Measurements from ENCODE around the gene MACROD2. TPM values are rescaled to one million over a fixed set of nuclear protein-coding genes. Genes with fewer than 3 reads are reported as not detected.

The MACROD2 gene
- total and polyA plus RNA-seq, 2 experiments from 2014 or later: 2.8 to 4.3 TPM

GRCh38 chr20:14375416-14375985 is 380.2 kb downstream of the MACROD2 start (continued):
- TF ChIP-seq ETS1 (IDR thresholded peaks at IDR 0.05) (no peak), ZNF331 (CRISPR knock-in tag; IDR thresholded peaks at IDR 0.05; ENCODE audit: low read depth) (no peak), REST (IDR thresholded peaks at IDR 0.05; ENCODE audit: unreplicated experiment) (no peak), CREB1 (CRISPR knock-in tag; IDR thresholded peaks at IDR 0.05; ENCODE audit: low read depth) (no peak), CTCF (conservative IDR thresholded peaks at IDR 0.05; ENCODE audit: low read depth in 2 of 2) (no peak), EZH2phosphoT487 (IDR thresholded peaks at IDR 0.05; ENCODE audit: unreplicated experiment) (no peak), NANOG (IDR thresholded peaks at IDR 0.05; ENCODE audit: borderline replicate concordance) (no peak), EZH2 (IDR thresholded peaks at IDR 0.05; ENCODE audit: low read depth, unreplicated experiment) (no peak), JUNB (IDR thresholded peaks at IDR 0.05; ENCODE audit: unreplicated experiment) (no peak)

GRCh38 chr20:14378326-14378725 is 383.0 kb downstream of the MACROD2 start:
- Histone ChIP-seq H3K4me2 (no peak overlapping the region), H3K4me3 (no peak overlapping the region), H4K20me1 (replicated peaks; ENCODE audit: insufficient read depth) (no peaks in the 10 kb centered on the region), H3K27ac (ENCODE audit: low read depth) (no peak overlapping the region), H3K27me3 (ENCODE audit: insufficient read depth) (no peaks in the 10 kb centered on the region), H2AFZ (no peak overlapping the region), H3F3A (replicated peaks; ENCODE audit: low read depth) (no peaks in the 10 kb centered on the region), H3K4me1 (ENCODE audit: insufficient read depth) (no peaks in the 10 kb centered on the region), H3K36me3 (ENCODE audit: insufficient read depth) (no peaks in the 10 kb centered on the region), H3K79me2 (replicated peaks; ENCODE audit: insufficient read depth) (no peaks in the 10 kb centered on the region), H3K9me2 (ENCODE audit: insufficient read depth) (no peaks in the 10 kb centered on the region)
- ATAC-seq (peak; percentile 25; the same call in 1 of the 3 replicates), DNase-seq (ENCODE audit: low spot score) (no peak)
- Mint-ChIP-seq H3K4me3 (no peak overlapping the region), H3K36me3 (ENCODE audit: low read depth) (no peaks in the 10 kb centered on the region), H3K27ac (no peak overlapping the region), H3K9me3 (no peaks in the 10 kb centered on the region), H3K4me1 (peaks cover 20% of the 10 kb centered on the region), H3K27me3 (ENCODE audit: insufficient read depth, low read depth, poor library complexity) (no peaks in the 10 kb centered on the region)
- TF ChIP-seq STAT1 (IDR thresholded peaks at IDR 0.05; ENCODE audit: unreplicated experiment) (no peak), EZH2 (IDR thresholded peaks at IDR 0.05; ENCODE audit: low read depth, unreplicated experiment) (no peak), REST (IDR thresholded peaks at IDR 0.05; ENCODE audit: unreplicated experiment) (no peak), CREB1 (CRISPR knock-in tag; IDR thresholded peaks at IDR 0.05; ENCODE audit: low read depth) (no peak), POLR2AphosphoS5 (IDR thresholded peaks at IDR 0.05; ENCODE audit: low read depth) (no peak), CTCF (conservative IDR thresholded peaks at IDR 0.05; ENCODE audit: low read depth in 2 of 2) (no peak), NANOG (IDR thresholded peaks at IDR 0.05; ENCODE audit: borderline replicate concordance) (no peak)

Data from GM23338 (cell line).